Esophagus squamous epithelium (tissue), 5 donors: ENCODE results near the gene CIB4. TPM values are rescaled to one million over a fixed set of nuclear protein-coding genes. Genes with fewer than 3 reads are reported as not detected.

ENCODE experiments used
- DNase-seq: peaks from one replicate; lab custom pipeline; 2025; lab: John Stamatoyannopoulos, UW
- H3K27ac ChIP-seq, 4 donors: fragments of 200-600 bp; sonication (generic); one replicate each; pipeline ENCODE4 v1.5.1; 2016 to 2019; ENCODE audit warnings: mild to moderate bottlenecking in 1 of 4
- H3K27me3 ChIP-seq, 4 donors: fragments of 200-600 bp; sonication (generic); 1 replicate in 3 of 4; 2 replicates in 1 of 4; pipeline versions ENCODE4 v1.5.1 to v1.6.0; 2017 to 2021; ENCODE audit warnings: antibody characterized with exemption in 1 of 4
- H3K36me3 ChIP-seq, 3 donors: fragments of 200-600 bp; sonication (generic); one replicate each; pipeline ENCODE4 v1.5.1; 2016 to 2019
- H3K4me1 ChIP-seq, 3 donors: fragments of 200-600 bp; sonication (generic); one replicate each; pipeline ENCODE4 v1.5.1; 2017 to 2019
- H3K4me3 ChIP-seq, 4 donors: fragments of 200-600 bp; sonication (generic); 1 replicate in 3 of 4; 2 replicates in 1 of 4; pipeline ENCODE4 v1.5.1; 2016 to 2019; ENCODE audit warnings: mild to moderate bottlenecking in 2 of 4, moderate library complexity in 1 of 4
- H3K9me3 ChIP-seq, 3 donors: fragments of 200-600 bp; sonication (generic); one replicate each; pipeline ENCODE4 v1.5.1; 2016 to 2019
- CTCF ChIP-seq, 6 experiments: fragments of 450-650 bp in 4 of 6; fragments of 200-600 bp in 2 of 6; sonication (generic) in 2 of 6; IDR thresholded peaks; one replicate each; pipeline ENCODE4 v1.5.1; 2016 to 2019; ENCODE audit warnings: antibody characterized with exemption in 6 of 6, mild to moderate bottlenecking in 4 of 6, moderate library complexity in 4 of 6
- POLR2A ChIP-seq, 4 donors: fragments of 450-650 bp; IDR thresholded peaks; one replicate each; pipeline ENCODE4 v1.6.1; 2017; ENCODE audit warnings: antibody characterized with exemption in 4 of 4, mild to moderate bottlenecking in 4 of 4, moderate library complexity in 3 of 4
- WGBS, 2 donors: methylation state at CpG; one replicate each; pipeline ENCODE4 v1.1.5; 2018; 5-methylcytosine and 5-hydroxymethylcytosine counted together
- intact Hi-C: fragments of 100-400 bp; cut with DNase I; formaldehyde crosslinking; loops from one replicate; pipeline ENCODE4 v1.15.0; 2022
- total RNA-seq, 4 donors: library from RNA; depleted of rRNA; stranded (reverse); fragments of >200 nt; gene quantifications; one replicate each; pipeline ENCODE4 v1.1.0, GENCODE V29; 2016
- donor health status: DM: yes; HTN: yes; CAD: no.

CIB4 gene
- under 1 TPM in 1 of 4 donors, not detected in 3; 0.57 TPM for total RNA-seq

GRCh38 chr2:26640781-26641564, at the start of gene CIB4:
CIB4 (minus strand) TSS chr2:26641366; CDS start chr2:26641314, 52 bp downstream.
- WGBS, 2 donors: 47 to 65% methylated on average over 6 to 8 of the region's 8 CpGs
- Histone ChIP-seq H3K4me3 (no peak within 1 kb of the TSS), H3K4me1 (peaks cover 0 to 16% (median 8%) of the 10 kb centered on the region in 3 donors), H3K9me3 (no peaks in the 10 kb centered on the region), H3K36me3 (no peaks in the 10 kb centered on the region), H3K27me3 (peaks cover 0 to 15% (median 0%) of the 10 kb centered on the region in 4 donors), H3K27ac (no peak within 1 kb of the TSS)
- intact Hi-C loops: no loop called here
- TF ChIP-seq POLR2A (IDR thresholded peaks at IDR 0.05) (no peak), CTCF (IDR thresholded peaks at IDR 0.05) (no peak)
- DNase-seq: no peak

GRCh38 chr2:26687801-26688200, 46.6 kb upstream of the CIB4 start:
- no peak for TF ChIP-seq CTCF (IDR thresholded peaks at IDR 0.05)
- no peak for TF ChIP-seq POLR2A (IDR thresholded peaks at IDR 0.05)
- Histone ChIP-seq H3K36me3 (no peaks in the 10 kb centered on the region), H3K27ac (no peak overlapping the region), H3K4me1 (peaks cover 2 to 31% (median 3%) of the 10 kb centered on the region in 3 donors), H3K27me3 (peaks cover 0 to 85% (median 0%) of the 10 kb centered on the region in 4 donors), H3K9me3 (no peaks in the 10 kb centered on the region), H3K4me3 (no peak overlapping the region)
- intact Hi-C loops: no loop called here
- no peak for DNase-seq
- 62% methylated on average over 4 of the region's 5 CpGs; no CpG with 5 or more reads in 1 of the 2 donors for WGBS, 2 donors

GRCh38 chr2:26687328-26687727, 46.2 kb upstream of the CIB4 start:
- Histone ChIP-seq H3K36me3 (no peaks in the 10 kb centered on the region), H3K4me1 (peaks cover 0 to 28% (median 3%) of the 10 kb centered on the region in 3 donors), H3K27me3 (peaks cover 0 to 82% (median 0%) of the 10 kb centered on the region in 4 donors), H3K9me3 (no peaks in the 10 kb centered on the region), H3K4me3 (no peak overlapping the region), H3K27ac (no peak overlapping the region)
- WGBS, 2 donors: 21 to 25% methylated on average over 2 of the region's 4 CpGs
- intact Hi-C loops: no loop called here
- no peak for DNase-seq
- TF ChIP-seq POLR2A (IDR thresholded peaks at IDR 0.05) (no peak), CTCF (IDR thresholded peaks at IDR 0.05) (no peak)

- intact Hi-C loops: no loop called here
- H3K4me1 ChIP-seq: peaks cover 0 to 16% (median 0%) of the 10 kb centered on the region in 3 donors
- H3K36me3 ChIP-seq: no peaks in the 10 kb centered on the region
- 17 to 29% methylated on average over 10 to 14 of the region's 16 CpGs for WGBS, 2 donors
- H3K4me3 ChIP-seq: no peak overlapping the region
- no peak overlapping the region for H3K27ac ChIP-seq
- TF ChIP-seq CTCF (IDR thresholded peaks at IDR 0.05): no peak
- no peak for TF ChIP-seq POLR2A (IDR thresholded peaks at IDR 0.05)
- peaks cover 0 to 76% (median 0%) of the 10 kb centered on the region in 4 donors for H3K27me3 ChIP-seq
- no peaks in the 10 kb centered on the region for H3K9me3 ChIP-seq
- no peak for DNase-seq
Observed at GRCh38 chr2:26685989-26686839, 45.0 kb upstream of the CIB4 start.
